Measurements from ENCODE around the gene JAK1. TPM values are rescaled to one million over a fixed set of nuclear protein-coding genes. Genes with fewer than 3 reads are reported as not detected.

The JAK1 gene
- total and polyA plus RNA-seq, 2 experiments from 2014 or later: 8.0 to 19.5 TPM

DNA sequence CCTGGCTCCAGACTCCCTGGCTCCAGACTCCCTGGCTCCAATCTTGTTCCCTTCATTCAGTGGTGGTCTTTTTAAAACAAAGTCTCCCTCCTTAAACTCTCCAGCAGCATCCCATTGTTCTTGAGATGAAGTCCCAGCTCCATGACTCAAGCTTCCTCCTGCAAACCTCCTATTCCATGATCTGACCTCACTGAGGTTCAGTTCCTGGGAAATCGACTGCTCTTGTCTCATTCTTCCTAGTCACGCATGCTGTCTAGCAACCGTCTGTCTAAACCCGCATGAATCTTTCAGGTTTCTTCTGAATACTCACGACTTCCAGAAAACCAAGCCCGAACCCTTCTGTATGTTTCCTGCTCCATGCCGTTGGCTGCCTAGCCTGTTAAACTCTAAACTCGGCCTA is 129.5 kb downstream of the JAK1 start (continued):
- TF ChIP-seq, protein P1, sequence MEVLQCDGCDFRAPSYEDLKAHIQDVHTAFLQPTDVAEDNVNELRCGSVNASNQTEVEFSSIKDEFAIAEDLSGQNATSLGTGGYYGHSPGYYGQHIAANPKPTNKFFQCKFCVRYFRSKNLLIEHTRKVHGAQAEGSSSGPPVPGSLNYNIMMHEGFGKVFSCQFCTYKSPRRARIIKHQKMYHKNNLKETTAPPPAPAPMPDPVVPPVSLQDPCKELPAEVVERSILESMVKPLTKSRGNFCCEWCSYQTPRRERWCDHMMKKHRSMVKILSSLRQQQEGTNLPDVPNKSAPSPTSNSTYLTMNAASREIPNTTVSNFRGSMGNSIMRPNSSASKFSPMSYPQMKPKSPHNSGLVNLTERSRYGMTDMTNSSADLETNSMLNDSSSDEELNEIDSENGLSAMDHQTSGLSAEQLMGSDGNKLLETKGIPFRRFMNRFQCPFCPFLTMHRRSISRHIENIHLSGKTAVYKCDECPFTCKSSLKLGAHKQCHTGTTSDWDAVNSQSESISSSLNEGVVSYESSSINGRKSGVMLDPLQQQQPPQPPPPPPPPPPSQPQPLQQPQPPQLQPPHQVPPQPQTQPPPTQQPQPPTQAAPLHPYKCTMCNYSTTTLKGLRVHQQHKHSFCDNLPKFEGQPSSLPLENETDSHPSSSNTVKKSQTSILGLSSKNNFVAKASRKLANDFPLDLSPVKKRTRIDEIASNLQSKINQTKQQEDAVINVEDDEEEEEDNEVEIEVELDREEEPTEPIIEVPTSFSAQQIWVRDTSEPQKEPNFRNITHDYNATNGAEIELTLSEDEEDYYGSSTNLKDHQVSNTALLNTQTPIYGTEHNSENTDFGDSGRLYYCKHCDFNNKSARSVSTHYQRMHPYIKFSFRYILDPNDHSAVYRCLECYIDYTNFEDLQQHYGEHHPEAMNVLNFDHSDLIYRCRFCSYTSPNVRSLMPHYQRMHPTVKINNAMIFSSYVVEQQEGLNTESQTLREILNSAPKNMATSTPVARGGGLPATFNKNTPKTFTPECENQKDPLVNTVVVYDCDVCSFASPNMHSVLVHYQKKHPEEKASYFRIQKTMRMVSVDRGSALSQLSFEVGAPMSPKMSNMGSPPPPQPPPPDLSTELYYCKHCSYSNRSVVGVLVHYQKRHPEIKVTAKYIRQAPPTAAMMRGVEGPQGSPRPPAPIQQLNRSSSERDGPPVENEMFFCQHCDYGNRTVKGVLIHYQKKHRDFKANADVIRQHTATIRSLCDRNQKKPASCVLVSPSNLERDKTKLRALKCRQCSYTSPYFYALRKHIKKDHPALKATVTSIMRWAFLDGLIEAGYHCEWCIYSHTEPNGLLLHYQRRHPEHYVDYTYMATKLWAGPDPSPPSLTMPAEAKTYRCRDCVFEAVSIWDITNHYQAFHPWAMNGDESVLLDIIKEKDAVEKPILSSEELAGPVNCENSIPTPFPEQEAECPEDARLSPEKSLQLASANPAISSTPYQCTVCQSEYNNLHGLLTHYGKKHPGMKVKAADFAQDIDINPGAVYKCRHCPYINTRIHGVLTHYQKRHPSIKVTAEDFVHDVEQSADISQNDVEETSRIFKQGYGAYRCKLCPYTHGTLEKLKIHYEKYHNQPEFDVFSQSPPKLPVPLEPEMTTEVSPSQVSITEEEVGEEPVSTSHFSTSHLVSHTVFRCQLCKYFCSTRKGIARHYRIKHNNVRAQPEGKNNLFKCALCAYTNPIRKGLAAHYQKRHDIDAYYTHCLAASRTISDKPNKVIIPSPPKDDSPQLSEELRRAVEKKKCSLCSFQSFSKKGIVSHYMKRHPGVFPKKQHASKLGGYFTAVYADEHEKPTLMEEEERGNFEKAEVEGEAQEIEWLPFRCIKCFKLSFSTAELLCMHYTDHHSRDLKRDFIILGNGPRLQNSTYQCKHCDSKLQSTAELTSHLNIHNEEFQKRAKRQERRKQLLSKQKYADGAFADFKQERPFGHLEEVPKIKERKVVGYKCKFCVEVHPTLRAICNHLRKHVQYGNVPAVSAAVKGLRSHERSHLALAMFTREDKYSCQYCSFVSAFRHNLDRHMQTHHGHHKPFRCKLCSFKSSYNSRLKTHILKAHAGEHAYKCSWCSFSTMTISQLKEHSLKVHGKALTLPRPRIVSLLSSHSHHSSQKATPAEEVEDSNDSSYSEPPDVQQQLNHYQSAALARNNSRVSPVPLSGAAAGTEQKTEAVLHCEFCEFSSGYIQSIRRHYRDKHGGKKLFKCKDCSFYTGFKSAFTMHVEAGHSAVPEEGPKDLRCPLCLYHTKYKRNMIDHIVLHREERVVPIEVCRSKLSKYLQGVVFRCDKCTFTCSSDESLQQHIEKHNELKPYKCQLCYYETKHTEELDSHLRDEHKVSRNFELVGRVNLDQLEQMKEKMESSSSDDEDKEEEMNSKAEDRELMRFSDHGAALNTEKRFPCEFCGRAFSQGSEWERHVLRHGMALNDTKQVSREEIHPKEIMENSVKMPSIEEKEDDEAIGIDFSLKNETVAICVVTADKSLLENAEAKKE (CRISPR knock-in tag; IDR thresholded peaks at IDR 0.05): no peak
- no peak for TF ChIP-seq ZNF331 (CRISPR knock-in tag; IDR thresholded peaks at IDR 0.05; ENCODE audit: low read depth)
- TF ChIP-seq, protein P2, sequence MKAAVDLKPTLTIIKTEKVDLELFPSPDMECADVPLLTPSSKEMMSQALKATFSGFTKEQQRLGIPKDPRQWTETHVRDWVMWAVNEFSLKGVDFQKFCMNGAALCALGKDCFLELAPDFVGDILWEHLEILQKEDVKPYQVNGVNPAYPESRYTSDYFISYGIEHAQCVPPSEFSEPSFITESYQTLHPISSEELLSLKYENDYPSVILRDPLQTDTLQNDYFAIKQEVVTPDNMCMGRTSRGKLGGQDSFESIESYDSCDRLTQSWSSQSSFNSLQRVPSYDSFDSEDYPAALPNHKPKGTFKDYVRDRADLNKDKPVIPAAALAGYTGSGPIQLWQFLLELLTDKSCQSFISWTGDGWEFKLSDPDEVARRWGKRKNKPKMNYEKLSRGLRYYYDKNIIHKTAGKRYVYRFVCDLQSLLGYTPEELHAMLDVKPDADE (IDR thresholded peaks at IDR 0.05): no peak
- TF ChIP-seq POLR2AphosphoS5 (IDR thresholded peaks at IDR 0.05; ENCODE audit: low read depth): no peak

DNA sequence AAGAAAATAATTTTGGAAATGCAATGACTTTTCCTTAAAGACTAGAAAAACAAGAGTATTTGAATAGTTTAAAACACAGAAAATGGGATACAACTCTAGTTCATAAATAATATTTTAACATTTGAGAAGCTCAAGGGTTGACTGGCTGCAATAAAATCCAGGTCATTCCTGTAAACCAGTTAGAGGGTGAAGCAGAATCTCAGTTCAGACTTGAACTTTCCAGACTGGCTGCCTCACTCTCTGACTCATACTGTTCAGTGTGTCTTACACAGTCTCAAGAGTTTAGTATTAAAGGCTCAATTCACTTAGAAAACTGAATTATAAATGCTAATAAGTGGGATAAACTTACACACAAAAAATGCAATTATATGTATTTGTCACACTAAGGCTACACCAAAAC is 131.6 kb downstream of the JAK1 start:
- H3K79me2 ChIP-seq (replicated peaks; ENCODE audit: insufficient read depth): no peaks in the 10 kb centered on the region
- no peak overlapping the region for H2AFZ ChIP-seq
- Mint-ChIP-seq H3K27me3 (ENCODE audit: insufficient read depth, low read depth, poor library complexity) (peaks cover 1% of the 10 kb centered on the region), H3K9me3 (no peaks in the 10 kb centered on the region), H3K4me1 (peaks cover 3% of the 10 kb centered on the region; the same call in 2 of the 3 replicates), H3K27ac (no peak overlapping the region), H3K4me3 (no peak overlapping the region), H3K36me3 (ENCODE audit: low read depth) (peaks cover 15% of the 10 kb centered on the region)
- no peaks in the 10 kb centered on the region for H3K4me1 ChIP-seq (ENCODE audit: insufficient read depth)
- H3K4me2 ChIP-seq: no peak overlapping the region
- H3K27me3 ChIP-seq (ENCODE audit: insufficient read depth): no peaks in the 10 kb centered on the region
- no peaks in the 10 kb centered on the region; the same call in 1 of the 2 replicates for H3K36me3 ChIP-seq (ENCODE audit: insufficient read depth)
- ATAC-seq (no peak), DNase-seq (ENCODE audit: low spot score) (no peak)
- TF ChIP-seq EZH2 (IDR thresholded peaks at IDR 0.05; ENCODE audit: low read depth, unreplicated experiment): no peak
- TF ChIP-seq JUNB (IDR thresholded peaks at IDR 0.05; ENCODE audit: unreplicated experiment): no peak
- TF ChIP-seq POLR2AphosphoS5 (IDR thresholded peaks at IDR 0.05; ENCODE audit: low read depth): no peak
- H3F3A ChIP-seq (replicated peaks; ENCODE audit: low read depth): no peaks in the 10 kb centered on the region
- no peak overlapping the region for H3K4me3 ChIP-seq
- H3K27ac ChIP-seq (ENCODE audit: low read depth): no peak overlapping the region
- H3K9me2 ChIP-seq (ENCODE audit: insufficient read depth): no peaks in the 10 kb centered on the region
- no peaks in the 10 kb centered on the region for H4K20me1 ChIP-seq (replicated peaks; ENCODE audit: insufficient read depth)

Measured in GM23338 (cell line).